PC-9 (cell line): ENCODE results near the gene IDNK. TPM values are rescaled to one million over a fixed set of nuclear protein-coding genes. Genes with fewer than 3 reads are reported as not detected.

Source experiments
- BruUV-seq: library from RNA; stranded (reverse); fragments of 400-500 nt; replicated peaks from 2 replicates; lab custom pipeline; 2021; lab: Mats Ljungman, UMichigan
- CTCF ChIA-PET: fragments of 300-600 bp; sonication (Branson Sonifier 250); formaldehyde crosslinking; loops from one replicate; lab custom pipeline; 2022; ENCODE audit warnings: antibody characterized with exemption; lab: Charles Lee
- POLR2A ChIA-PET: fragments of 300-600 bp; sonication (Branson Sonifier 250); formaldehyde crosslinking; loops from one replicate; lab custom pipeline; 2022; ENCODE audit warnings: antibody characterized with exemption; ENCODE audit not compliant: unreplicated experiment; lab: Charles Lee
- DNase-seq, 2 experiments: peaks; one replicate each; pipeline versions ENCODE4 v3.0.0 to v3.0.0-alpha.2; 2015 to 2022; ENCODE audit warnings: mixed read lengths in 1 of 2
- H2AFZ ChIP-seq: fragments of 200-600 bp; sonication (generic); 2 replicates; pipeline ENCODE4 v1.8.1; 2017; ENCODE audit warnings: antibody characterized with exemption
- H3F3A ChIP-seq: fragments of 200-600 bp; sonication (generic); 2 replicates; pipeline ENCODE4 v1.8.1; 2017; ENCODE audit warnings: antibody characterized with exemption, mild to moderate bottlenecking, low read depth; ENCODE audit not compliant: insufficient read depth
- H3K27ac ChIP-seq: fragments of 200-600 bp; sonication (generic); 2 replicates; pipeline ENCODE4 v1.6.1; 2016; ENCODE audit warnings: mixed run types
- H3K27me3 ChIP-seq: fragments of 200-600 bp; sonication (generic); 2 replicates; pipeline ENCODE4 v1.6.1; 2016; ENCODE audit warnings: low read depth, mixed run types; ENCODE audit not compliant: insufficient read depth
- H3K36me3 ChIP-seq: fragments of 200-600 bp; sonication (generic); 2 replicates; pipeline ENCODE4 v1.6.1; 2016; ENCODE audit warnings: low read depth, mixed run types
- H3K4me1 ChIP-seq: fragments of 200-600 bp; sonication (generic); replicated peaks from 2 replicates; pipeline ENCODE4 v1.6.1; 2016; ENCODE audit warnings: mixed run types; ENCODE audit not compliant: insufficient read depth
- H3K4me2 ChIP-seq: fragments of 200-600 bp; sonication (generic); 2 replicates; pipeline ENCODE4 v1.6.1; 2017; ENCODE audit warnings: mixed run types
- H3K4me3 ChIP-seq: fragments of 200-600 bp; sonication (generic); 2 replicates; pipeline ENCODE4 v1.6.1; 2016; ENCODE audit warnings: mixed run types
- H3K79me2 ChIP-seq: fragments of 200-600 bp; sonication (generic); 2 replicates; pipeline ENCODE4 v1.6.1; 2017; ENCODE audit warnings: low read depth, mixed run types
- H3K9me2 ChIP-seq: fragments of 200-600 bp; sonication (generic); 2 replicates; pipeline ENCODE4 v1.8.1; 2017; ENCODE audit warnings: mild to moderate bottlenecking; ENCODE audit not compliant: insufficient read depth
- H3K9me3 ChIP-seq: fragments of 200-600 bp; sonication (generic); 2 replicates; pipeline ENCODE4 v1.8.1; 2016; ENCODE audit warnings: low read depth; ENCODE audit not compliant: insufficient read depth
- H4K20me1 ChIP-seq: fragments of 200-600 bp; sonication (generic); 2 replicates; pipeline ENCODE4 v1.8.1; 2017; ENCODE audit not compliant: insufficient read depth
- CTCF ChIP-seq: fragments of 200-600 bp; sonication (generic); conservative IDR thresholded peaks from 2 replicates; pipeline ENCODE4 v1.6.1; 2017; ENCODE audit warnings: mixed run types, antibody characterized with exemption, mild to moderate bottlenecking, moderate library complexity
- EZH2 ChIP-seq: fragments of 200-600 bp; sonication (generic); IDR thresholded peaks from 2 replicates; pipeline ENCODE4 v1.8.0; 2017; ENCODE audit warnings: antibody characterized with exemption, low read depth
- intact Hi-C: fragments of 100-400 bp; cut with micrococcal nuclease; formaldehyde crosslinking; loops from one replicate; pipeline ENCODE4 v1.10.0; 2022; ENCODE audit not compliant: unreplicated experiment
- total RNA-seq: library from RNA; stranded (reverse); gene quantifications from 2 replicates; pipeline ENCODE4 v1.2.3, GENCODE V29; 2021

IDNK gene
- total RNA-seq, 1 experiment from 2014 or later = 1.7 TPM

GRCh38 chr9:83630938-83631457, 8.1 kb downstream of the IDNK start:
- Histone ChIP-seq H3K4me2 (no peak overlapping the region), H3K27ac (no peak overlapping the region), H3K4me1 (no peaks in the 10 kb centered on the region; the same call in 1 of the 2 replicates), H3K36me3 (no peaks in the 10 kb centered on the region), H3K9me2 (no peaks in the 10 kb centered on the region), H4K20me1 (no peaks in the 10 kb centered on the region; the same call in 1 of the 2 replicates), H3K27me3 (no peaks in the 10 kb centered on the region), H3K4me3 (no peak overlapping the region), H3K9me3 (no peaks in the 10 kb centered on the region), H3F3A (no peaks in the 10 kb centered on the region), H3K79me2 (no peaks in the 10 kb centered on the region), H2AFZ (no peak overlapping the region)
- no peak for DNase-seq
- no peak for TF ChIP-seq CTCF
- TF ChIP-seq EZH2 = no peak
- CTCF ChIA-PET = interaction anchor here (0.6 kb wide), 1 partner anchor 19 kb away, joined by 4 read pairs; no protein-coding TSS in a partner anchor
- BruUV-seq = no TSS peak
- POLR2A ChIA-PET = no interaction called here
- intact Hi-C loops = no loop called here

- CTCF ChIA-PET = no interaction called here
Measured at GRCh38 chr9:83633255-83633654, 10.3 kb downstream of the IDNK start.

GRCh38 chr9:83633676-83634075, 10.7 kb downstream of the IDNK start:
- Histone ChIP-seq H3F3A (no peaks in the 10 kb centered on the region), H3K27me3 (no peaks in the 10 kb centered on the region), H4K20me1 (no peaks in the 10 kb centered on the region; the same call in 1 of the 2 replicates), H2AFZ (no peak overlapping the region), H3K4me2 (no peak overlapping the region), H3K9me3 (no peaks in the 10 kb centered on the region), H3K36me3 (no peaks in the 10 kb centered on the region), H3K9me2 (no peaks in the 10 kb centered on the region), H3K4me3 (no peak overlapping the region), H3K4me1 (no peaks in the 10 kb centered on the region; the same call in 1 of the 2 replicates), H3K27ac (no peak overlapping the region), H3K79me2 (no peaks in the 10 kb centered on the region)
- CTCF ChIA-PET = no interaction called here
- no peak for TF ChIP-seq CTCF
- TF ChIP-seq EZH2 = no peak
- DNase-seq = no peak
- no TSS peak for BruUV-seq
- POLR2A ChIA-PET = interaction anchor here (0.7 kb wide), 1 partner anchor 299 kb away, joined by 3 read pairs; no protein-coding TSS in a partner anchor
- intact Hi-C loops = no loop called here

More at GRCh38 chr9:83633255-83633654, 10.3 kb downstream of the IDNK start:
- Histone ChIP-seq H4K20me1 (no peaks in the 10 kb centered on the region; the same call in 1 of the 2 replicates), H3K4me2 (no peak overlapping the region), H3K9me2 (no peaks in the 10 kb centered on the region), H3K27ac (no peak overlapping the region), H3F3A (no peaks in the 10 kb centered on the region), H3K4me3 (no peak overlapping the region), H2AFZ (no peak overlapping the region), H3K27me3 (no peaks in the 10 kb centered on the region), H3K9me3 (no peaks in the 10 kb centered on the region), H3K79me2 (no peaks in the 10 kb centered on the region), H3K36me3 (no peaks in the 10 kb centered on the region), H3K4me1 (no peaks in the 10 kb centered on the region; the same call in 1 of the 2 replicates)
- intact Hi-C loops = no loop called here
- DNase-seq = no peak
- no TSS peak for BruUV-seq
- TF ChIP-seq CTCF (no peak), EZH2 (no peak)
- POLR2A ChIA-PET = interaction anchor here (0.7 kb wide), 1 partner anchor 299 kb away, joined by 3 read pairs; no protein-coding TSS in a partner anchor
